GM23338 (cell line): ENCODE measurements around the gene DDIT3. TPM values are rescaled to one million over a fixed set of nuclear protein-coding genes. Genes with fewer than 3 reads are reported as not detected.
A peak's percentile ranks its signal among the peaks of the same experiment; 100 is the strongest.

Experiments
- ATAC-seq: fragments of 200-7000 bp; cut with Tn5 transposase; 3 replicates; pipeline ENCODE4 v1.9.1; 2020
- DNase-seq: peaks from one replicate; pipeline ENCODE4 v3.0.0-alpha.2; 2015; ENCODE audit warnings: low spot score
- H2AFZ ChIP-seq: fragments of 200-600 bp; sonication (generic); 2 replicates; pipeline ENCODE4 v1.8.0; 2016; ENCODE audit warnings: antibody characterized with exemption, mild to moderate bottlenecking, moderate library complexity
- H3F3A ChIP-seq: fragments of 200-600 bp; sonication (generic); replicated peaks from 2 replicates; pipeline ENCODE4 v1.8.0; 2017; ENCODE audit warnings: antibody characterized with exemption, mixed run types, low read depth
- H3K27ac ChIP-seq: fragments of 200-600 bp; sonication (generic); 2 replicates; pipeline ENCODE4 v1.6.1; 2016; ENCODE audit warnings: low read depth
- H3K27me3 ChIP-seq: fragments of 200-600 bp; sonication (generic); 2 replicates; pipeline ENCODE4 v1.8.0; 2016; ENCODE audit warnings: mild to moderate bottlenecking, mixed run types, moderate library complexity; ENCODE audit not compliant: insufficient read depth
- H3K36me3 ChIP-seq: fragments of 200-600 bp; sonication (generic); 2 replicates; pipeline ENCODE4 v1.8.0; 2016; ENCODE audit warnings: mild to moderate bottlenecking; ENCODE audit not compliant: insufficient read depth
- H3K4me1 ChIP-seq: fragments of 200-600 bp; sonication (generic); 2 replicates; pipeline ENCODE4 v1.8.0; 2016; ENCODE audit warnings: mild to moderate bottlenecking, moderate library complexity; ENCODE audit not compliant: insufficient read depth
- H3K4me2 ChIP-seq: fragments of 200-600 bp; sonication (generic); 2 replicates; pipeline ENCODE4 v1.7.1; 2017; ENCODE audit warnings: mixed run types
- H3K4me3 ChIP-seq: fragments of 200-600 bp; sonication (generic); 2 replicates; pipeline ENCODE4 v1.6.1; 2016; ENCODE audit warnings: mixed run types
- H3K79me2 ChIP-seq: fragments of 200-600 bp; sonication (generic); replicated peaks from 2 replicates; pipeline ENCODE4 v1.8.0; 2017; ENCODE audit warnings: mild to moderate bottlenecking; ENCODE audit not compliant: insufficient read depth
- H3K9me2 ChIP-seq: fragments of 200-600 bp; sonication (generic); 2 replicates; pipeline ENCODE4 v1.8.0; 2017; ENCODE audit not compliant: insufficient read depth
- H4K20me1 ChIP-seq: fragments of 200-600 bp; sonication (generic); replicated peaks from 2 replicates; pipeline ENCODE4 v1.8.0; 2017; ENCODE audit warnings: mild to moderate bottlenecking; ENCODE audit not compliant: insufficient read depth
- H3K27ac Mint-ChIP-seq: 2 replicates; pipeline ENCODE4 v1.8.0; 2020; ENCODE audit warnings: inconsistent platforms, mild to moderate bottlenecking, moderate library complexity, mixed read lengths
- H3K27me3 Mint-ChIP-seq: 3 replicates; pipeline ENCODE4 v1.8.0; 2022; ENCODE audit warnings: low read depth, mild to moderate bottlenecking, moderate library complexity, mixed read lengths, inconsistent platforms; ENCODE audit not compliant: insufficient read depth, poor library complexity
- H3K36me3 Mint-ChIP-seq: 3 replicates; pipeline ENCODE4 v1.8.0; 2021; ENCODE audit warnings: low read depth, mild to moderate bottlenecking, inconsistent platforms, moderate library complexity, mixed read lengths
- H3K4me1 Mint-ChIP-seq: 3 replicates; pipeline ENCODE4 v1.8.0; 2020; ENCODE audit warnings: mild to moderate bottlenecking, inconsistent platforms, mixed read lengths
- H3K4me3 Mint-ChIP-seq: 3 replicates; pipeline ENCODE4 v1.8.0; 2021; ENCODE audit warnings: moderate library complexity, mild to moderate bottlenecking, inconsistent platforms, mixed read lengths
- H3K9me3 Mint-ChIP-seq: 3 replicates; pipeline ENCODE4 v1.8.0; 2020; ENCODE audit warnings: moderate library complexity, mild to moderate bottlenecking, inconsistent platforms, mixed read lengths
- CREB1 ChIP-seq: fragments of 250-450 bp; sonication (Bioruptor Pico); IDR thresholded peaks from 2 replicates; pipeline ENCODE4 v1.5.0; 2020; ENCODE audit warnings: low read depth, mild to moderate bottlenecking, moderate library complexity
- EZH2 ChIP-seq: fragments of 200-600 bp; sonication (generic); IDR thresholded peaks from one replicate; pipeline ENCODE4 v1.8.0; 2017; ENCODE audit warnings: antibody characterized with exemption, mild to moderate bottlenecking, low read depth; ENCODE audit not compliant: unreplicated experiment
- EZH2phosphoT487 ChIP-seq: fragments of 200-600 bp; sonication (generic); IDR thresholded peaks from one replicate; pipeline ENCODE4 v1.8.1; 2018; ENCODE audit warnings: antibody characterized with exemption; ENCODE audit not compliant: unreplicated experiment
- JUNB ChIP-seq: IDR thresholded peaks from one replicate; pipeline ENCODE4 v1.6.1; 2016; ENCODE audit warnings: antibody characterized with exemption; ENCODE audit not compliant: unreplicated experiment
- NANOG ChIP-seq: IDR thresholded peaks from 2 replicates; pipeline ENCODE4 v1.6.1; 2016; ENCODE audit warnings: antibody characterized with exemption, borderline replicate concordance
- STAT1 ChIP-seq: IDR thresholded peaks from one replicate; pipeline ENCODE4 v1.6.1; 2016; ENCODE audit warnings: antibody characterized with exemption; ENCODE audit not compliant: unreplicated experiment
- ZNF331 ChIP-seq: fragments of 250-450 bp; sonication (Bioruptor Pico); IDR thresholded peaks from 2 replicates; pipeline ENCODE4 v1.5.0; 2020; ENCODE audit warnings: low read depth, mild to moderate bottlenecking, moderate library complexity
- polyA plus RNA-seq: library from polyadenylated mRNA; unstranded; fragments of >200 nt; fragmentation: Nextera tagmentation; extraction: Ambion mirVana; gene quantifications from 2 replicates; pipeline ENCODE4 v1.2.1, GENCODE V29; 2016
- total RNA-seq: library from RNA; depleted of rRNA; stranded (reverse); fragments of >200 nt; shearing (Covaris generic); gene quantifications from 2 replicates; pipeline ENCODE4 v1.2.3, GENCODE V29; 2014
- TF ChIP-seq, protein P1 (sequence below): IDR thresholded peaks from 2 replicates; pipeline ENCODE4 v1.6.1; 2016; ENCODE audit warnings: antibody characterized with exemption
- TF ChIP-seq, protein P2 (sequence below), 2 experiments: fragments of 200-600 bp in 1 of 2; sonication (generic) in 1 of 2; conservative IDR thresholded peaks; 2 replicates each; pipeline versions ENCODE4 v1.5.1 to v1.6.1; 2016 to 2017; ENCODE audit warnings: antibody characterized with exemption in 2 of 2, low read depth in 2 of 2, mild to moderate bottlenecking in 2 of 2, moderate library complexity in 1 of 2
- TF ChIP-seq, protein P3 (sequence below): IDR thresholded peaks from one replicate; pipeline ENCODE4 v1.6.1; 2018; ENCODE audit warnings: antibody characterized with exemption; ENCODE audit not compliant: unreplicated experiment

Gene DDIT3
- total and polyA plus RNA-seq, 2 experiments from 2014 or later = 3.9 to 12.5 TPM

DNA sequence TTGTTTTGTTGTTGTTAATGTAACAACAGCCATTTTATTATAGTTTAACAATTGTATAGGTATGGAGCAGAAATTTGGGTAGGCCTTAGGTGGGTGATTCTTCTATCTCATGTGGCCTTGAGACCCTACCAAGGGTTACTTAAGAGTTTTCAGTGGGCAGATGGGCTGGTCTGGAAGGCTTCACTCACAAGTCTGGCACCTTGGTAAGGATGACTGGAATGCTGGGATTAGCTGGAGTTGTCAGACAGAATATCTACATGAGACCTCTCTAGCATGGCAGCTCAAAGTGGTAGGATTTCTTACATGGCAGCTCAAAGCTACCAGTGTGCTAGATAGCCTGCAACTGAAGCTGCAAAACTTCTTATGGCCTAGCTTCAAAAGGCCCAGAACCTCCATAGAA is 34.6 kb downstream of the DDIT3 start (continued):
- TF ChIP-seq, protein P1, sequence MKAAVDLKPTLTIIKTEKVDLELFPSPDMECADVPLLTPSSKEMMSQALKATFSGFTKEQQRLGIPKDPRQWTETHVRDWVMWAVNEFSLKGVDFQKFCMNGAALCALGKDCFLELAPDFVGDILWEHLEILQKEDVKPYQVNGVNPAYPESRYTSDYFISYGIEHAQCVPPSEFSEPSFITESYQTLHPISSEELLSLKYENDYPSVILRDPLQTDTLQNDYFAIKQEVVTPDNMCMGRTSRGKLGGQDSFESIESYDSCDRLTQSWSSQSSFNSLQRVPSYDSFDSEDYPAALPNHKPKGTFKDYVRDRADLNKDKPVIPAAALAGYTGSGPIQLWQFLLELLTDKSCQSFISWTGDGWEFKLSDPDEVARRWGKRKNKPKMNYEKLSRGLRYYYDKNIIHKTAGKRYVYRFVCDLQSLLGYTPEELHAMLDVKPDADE = no peak
- TF ChIP-seq STAT1 (no peak), EZH2phosphoT487 (no peak), EZH2 (no peak), NANOG (no peak)
- TF ChIP-seq, protein P2, sequence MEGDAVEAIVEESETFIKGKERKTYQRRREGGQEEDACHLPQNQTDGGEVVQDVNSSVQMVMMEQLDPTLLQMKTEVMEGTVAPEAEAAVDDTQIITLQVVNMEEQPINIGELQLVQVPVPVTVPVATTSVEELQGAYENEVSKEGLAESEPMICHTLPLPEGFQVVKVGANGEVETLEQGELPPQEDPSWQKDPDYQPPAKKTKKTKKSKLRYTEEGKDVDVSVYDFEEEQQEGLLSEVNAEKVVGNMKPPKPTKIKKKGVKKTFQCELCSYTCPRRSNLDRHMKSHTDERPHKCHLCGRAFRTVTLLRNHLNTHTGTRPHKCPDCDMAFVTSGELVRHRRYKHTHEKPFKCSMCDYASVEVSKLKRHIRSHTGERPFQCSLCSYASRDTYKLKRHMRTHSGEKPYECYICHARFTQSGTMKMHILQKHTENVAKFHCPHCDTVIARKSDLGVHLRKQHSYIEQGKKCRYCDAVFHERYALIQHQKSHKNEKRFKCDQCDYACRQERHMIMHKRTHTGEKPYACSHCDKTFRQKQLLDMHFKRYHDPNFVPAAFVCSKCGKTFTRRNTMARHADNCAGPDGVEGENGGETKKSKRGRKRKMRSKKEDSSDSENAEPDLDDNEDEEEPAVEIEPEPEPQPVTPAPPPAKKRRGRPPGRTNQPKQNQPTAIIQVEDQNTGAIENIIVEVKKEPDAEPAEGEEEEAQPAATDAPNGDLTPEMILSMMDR (conservative IDR thresholded peaks at IDR 0.05; ENCODE audit: low read depth in 2 of 2) = no peak
- TF ChIP-seq, protein P3, sequence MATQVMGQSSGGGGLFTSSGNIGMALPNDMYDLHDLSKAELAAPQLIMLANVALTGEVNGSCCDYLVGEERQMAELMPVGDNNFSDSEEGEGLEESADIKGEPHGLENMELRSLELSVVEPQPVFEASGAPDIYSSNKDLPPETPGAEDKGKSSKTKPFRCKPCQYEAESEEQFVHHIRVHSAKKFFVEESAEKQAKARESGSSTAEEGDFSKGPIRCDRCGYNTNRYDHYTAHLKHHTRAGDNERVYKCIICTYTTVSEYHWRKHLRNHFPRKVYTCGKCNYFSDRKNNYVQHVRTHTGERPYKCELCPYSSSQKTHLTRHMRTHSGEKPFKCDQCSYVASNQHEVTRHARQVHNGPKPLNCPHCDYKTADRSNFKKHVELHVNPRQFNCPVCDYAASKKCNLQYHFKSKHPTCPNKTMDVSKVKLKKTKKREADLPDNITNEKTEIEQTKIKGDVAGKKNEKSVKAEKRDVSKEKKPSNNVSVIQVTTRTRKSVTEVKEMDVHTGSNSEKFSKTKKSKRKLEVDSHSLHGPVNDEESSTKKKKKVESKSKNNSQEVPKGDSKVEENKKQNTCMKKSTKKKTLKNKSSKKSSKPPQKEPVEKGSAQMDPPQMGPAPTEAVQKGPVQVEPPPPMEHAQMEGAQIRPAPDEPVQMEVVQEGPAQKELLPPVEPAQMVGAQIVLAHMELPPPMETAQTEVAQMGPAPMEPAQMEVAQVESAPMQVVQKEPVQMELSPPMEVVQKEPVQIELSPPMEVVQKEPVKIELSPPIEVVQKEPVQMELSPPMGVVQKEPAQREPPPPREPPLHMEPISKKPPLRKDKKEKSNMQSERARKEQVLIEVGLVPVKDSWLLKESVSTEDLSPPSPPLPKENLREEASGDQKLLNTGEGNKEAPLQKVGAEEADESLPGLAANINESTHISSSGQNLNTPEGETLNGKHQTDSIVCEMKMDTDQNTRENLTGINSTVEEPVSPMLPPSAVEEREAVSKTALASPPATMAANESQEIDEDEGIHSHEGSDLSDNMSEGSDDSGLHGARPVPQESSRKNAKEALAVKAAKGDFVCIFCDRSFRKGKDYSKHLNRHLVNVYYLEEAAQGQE = no peak

DNA sequence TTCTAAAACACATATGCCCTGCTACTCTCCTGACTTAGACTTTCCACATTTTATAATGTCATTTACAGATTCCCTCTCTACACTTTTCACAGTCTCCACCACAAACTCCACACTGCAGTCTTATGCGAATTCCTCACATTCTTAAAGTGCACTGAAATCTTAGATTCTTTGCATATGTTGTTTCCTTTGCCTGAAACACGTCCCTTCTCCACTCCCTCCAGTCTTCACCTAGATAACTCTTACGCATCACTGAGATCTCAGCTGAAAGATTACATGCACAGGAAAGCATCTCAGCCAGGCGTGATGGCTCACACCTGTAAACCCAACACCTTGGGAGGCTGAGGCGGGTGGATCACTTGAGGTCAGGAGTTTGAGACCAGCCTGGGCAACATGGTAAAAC is 36.8 kb downstream of the DDIT3 start:
- Mint-ChIP-seq H3K27me3 (peaks cover 17% of the 10 kb centered on the region), H3K36me3 (peaks cover 8% of the 10 kb centered on the region), H3K27ac (no peak overlapping the region), H3K9me3 (no peaks in the 10 kb centered on the region), H3K4me1 (peaks cover 22% of the 10 kb centered on the region), H3K4me3 (no peak overlapping the region; the same call in 2 of the 3 replicates)
- DNase-seq = peak; percentile 61
- no peak for TF ChIP-seq STAT1
- TF ChIP-seq ZNF331 (CRISPR knock-in tag) = no peak
- TF ChIP-seq NANOG = no peak
- TF ChIP-seq CREB1 = no peak
- no peak for TF ChIP-seq JUNB
- no peak overlapping the region for H3K4me2 ChIP-seq
- peak overlapping the region; percentile 1; the same call in 1 of the 2 replicates for H3K27ac ChIP-seq
- peaks cover 1% of the 10 kb centered on the region for H4K20me1 ChIP-seq
- H3K4me3 ChIP-seq = no peak overlapping the region
- no peaks in the 10 kb centered on the region for H3K36me3 ChIP-seq
- H3K27me3 ChIP-seq = no peaks in the 10 kb centered on the region
- H3K4me1 ChIP-seq = peaks cover 16% of the 10 kb centered on the region
- peaks cover 2% of the 10 kb centered on the region for H3F3A ChIP-seq
- peaks cover 5% of the 10 kb centered on the region for H3K79me2 ChIP-seq
- no peak for ATAC-seq
- no peak overlapping the region for H2AFZ ChIP-seq
- no peaks in the 10 kb centered on the region for H3K9me2 ChIP-seq
